Measurements from ENCODE around the gene FUBP3. TPM values are rescaled to one million over a fixed set of nuclear protein-coding genes. Genes with fewer than 3 reads are reported as not detected.

The FUBP3 gene
- total RNA-seq, 1 experiment from 2014 or later: 73.7 TPM

DNA sequence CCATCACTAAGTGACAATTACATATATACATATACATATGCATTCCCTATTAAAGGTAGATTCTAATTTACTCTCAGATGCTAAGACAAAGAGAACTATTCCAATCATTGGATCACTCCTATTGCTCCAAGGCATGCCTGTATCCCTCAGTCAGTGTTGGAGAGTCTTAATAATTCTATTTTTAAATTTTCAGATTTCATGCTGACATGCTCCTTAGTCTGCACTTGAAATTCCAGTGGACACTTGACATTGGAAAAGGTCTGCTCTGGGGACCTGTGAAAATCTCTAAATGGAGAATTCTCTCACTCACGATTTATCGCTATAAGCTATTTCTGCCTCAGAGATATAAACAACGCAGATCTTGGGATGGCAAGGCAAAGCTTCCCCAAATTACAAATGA is 3.9 kb upstream of the FUBP3 start:
- H4K20me1 ChIP-seq (ENCODE audit: insufficient read depth): peaks cover under 1% of the 10 kb centered on the region; the same call in 1 of the 2 replicates
- no peak overlapping the region for H3K9ac ChIP-seq (ENCODE audit: low read length)
- intact Hi-C loops (cut with micrococcal nuclease): no loop called here
- H3K4me3 ChIP-seq (replicated peaks in 1 of 2; ENCODE audit: low read depth in 1 of 2, low read length in 2 of 2): no peak overlapping the region
- TF ChIP-seq EGR1 (IDR thresholded peaks at IDR 0.05; ENCODE audit: low read depth) (no peak), CBX3 (IDR thresholded peaks at IDR 0.05; ENCODE audit: low read depth) (no peak), EZH2phosphoT487 (IDR thresholded peaks at IDR 0.05; ENCODE audit: borderline replicate concordance) (no peak), CEBPB (IDR thresholded peaks at IDR 0.05; ENCODE audit: low read depth) (no peak)
- no peak overlapping the region for H2AFZ ChIP-seq (ENCODE audit: low read depth, low read length, poor library complexity, severe bottlenecking)
- no peaks in the 10 kb centered on the region for H3K27me3 ChIP-seq (ENCODE audit: insufficient read depth, low read length)
- no peak overlapping the region for H3K27ac ChIP-seq (ENCODE audit: low read depth, low read length)
- ChIA-PET POLR2A (no interaction called here), RAD21 (ENCODE audit: low non-redundant PET in 1 of 2, low total read pairs in 2 of 2, uncharacterized antibody in 2 of 2, unreplicated experiment in 2 of 2) (no interaction called here), CTCF (no interaction called here)
- H3K4me1 ChIP-seq (ENCODE audit: control insufficient read depth in 1 of 2, insufficient read depth in 2 of 2, low read length in 2 of 2): peaks cover 12 to 19% of the 10 kb centered on the region in 2 experiments
- peaks cover 15% of the 10 kb centered on the region for H3K79me2 ChIP-seq (ENCODE audit: insufficient read depth, low read length)
- BruUV-seq (replicated peaks): no TSS peak
- no peak for ATAC-seq
- no peak overlapping the region for H3K4me2 ChIP-seq (ENCODE audit: low read length)
- H3K36me3 ChIP-seq (ENCODE audit: control insufficient read depth in 1 of 2, insufficient read depth in 2 of 2, low read length in 2 of 2): no peaks in the 10 kb centered on the region
- no peaks in the 10 kb centered on the region for H3K9me2 ChIP-seq (ENCODE audit: insufficient read depth)
- no peaks in the 10 kb centered on the region for H3K9me3 ChIP-seq (ENCODE audit: control insufficient read depth in 1 of 2, insufficient read depth in 1 of 2, low read depth in 1 of 2, low read length in 2 of 2)
- no peak for DNase-seq (ENCODE audit: low read depth, low spot score)

DNA sequence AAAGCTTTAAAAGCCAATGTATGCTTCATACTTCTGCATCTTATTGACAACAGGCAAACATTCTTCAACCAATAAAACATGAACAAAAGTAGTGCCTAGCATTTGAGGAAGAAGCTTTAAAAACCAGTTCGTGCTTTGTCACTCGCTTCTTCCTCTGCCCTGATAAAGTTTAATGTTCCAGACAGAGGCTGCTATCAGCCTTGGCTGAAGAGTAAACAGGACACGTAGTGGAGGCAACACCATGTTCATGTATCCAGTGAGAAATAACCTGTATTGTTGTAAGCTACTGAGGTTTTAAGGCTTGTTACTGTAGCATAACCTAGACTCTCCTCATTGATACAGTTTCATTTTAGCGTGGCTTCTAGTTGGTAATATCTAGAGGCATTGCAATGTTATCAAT is 3.2 kb upstream of the FUBP3 start:
- no peak for TF ChIP-seq POLR2A (IDR thresholded peaks at IDR 0.05; ENCODE audit: borderline replicate concordance, extremely low read depth, insufficient read depth, insufficient read length)
- TF ChIP-seq CBX3 (IDR thresholded peaks at IDR 0.05; ENCODE audit: low read depth): no peak
- TF ChIP-seq EGR1 (IDR thresholded peaks at IDR 0.05; ENCODE audit: low read depth): no peak
- TF ChIP-seq YY1 (IDR thresholded peaks at IDR 0.05; ENCODE audit: extremely low read depth, insufficient replicate concordance, low read depth, low read length): no peak
- TF ChIP-seq ZNF274 (IDR thresholded peaks at IDR 0.05; ENCODE audit: low read depth, low read length): no peak
- TF ChIP-seq, protein P1, sequence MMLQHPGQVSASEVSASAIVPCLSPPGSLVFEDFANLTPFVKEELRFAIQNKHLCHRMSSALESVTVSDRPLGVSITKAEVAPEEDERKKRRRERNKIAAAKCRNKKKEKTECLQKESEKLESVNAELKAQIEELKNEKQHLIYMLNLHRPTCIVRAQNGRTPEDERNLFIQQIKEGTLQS (IDR thresholded peaks at IDR 0.05): no peak
- TF ChIP-seq RAD21 (IDR thresholded peaks at IDR 0.05; ENCODE audit: low read depth): no peak
- no peak for TF ChIP-seq SIN3A (IDR thresholded peaks at IDR 0.05; ENCODE audit: low read depth)
- TF ChIP-seq, protein P2, sequence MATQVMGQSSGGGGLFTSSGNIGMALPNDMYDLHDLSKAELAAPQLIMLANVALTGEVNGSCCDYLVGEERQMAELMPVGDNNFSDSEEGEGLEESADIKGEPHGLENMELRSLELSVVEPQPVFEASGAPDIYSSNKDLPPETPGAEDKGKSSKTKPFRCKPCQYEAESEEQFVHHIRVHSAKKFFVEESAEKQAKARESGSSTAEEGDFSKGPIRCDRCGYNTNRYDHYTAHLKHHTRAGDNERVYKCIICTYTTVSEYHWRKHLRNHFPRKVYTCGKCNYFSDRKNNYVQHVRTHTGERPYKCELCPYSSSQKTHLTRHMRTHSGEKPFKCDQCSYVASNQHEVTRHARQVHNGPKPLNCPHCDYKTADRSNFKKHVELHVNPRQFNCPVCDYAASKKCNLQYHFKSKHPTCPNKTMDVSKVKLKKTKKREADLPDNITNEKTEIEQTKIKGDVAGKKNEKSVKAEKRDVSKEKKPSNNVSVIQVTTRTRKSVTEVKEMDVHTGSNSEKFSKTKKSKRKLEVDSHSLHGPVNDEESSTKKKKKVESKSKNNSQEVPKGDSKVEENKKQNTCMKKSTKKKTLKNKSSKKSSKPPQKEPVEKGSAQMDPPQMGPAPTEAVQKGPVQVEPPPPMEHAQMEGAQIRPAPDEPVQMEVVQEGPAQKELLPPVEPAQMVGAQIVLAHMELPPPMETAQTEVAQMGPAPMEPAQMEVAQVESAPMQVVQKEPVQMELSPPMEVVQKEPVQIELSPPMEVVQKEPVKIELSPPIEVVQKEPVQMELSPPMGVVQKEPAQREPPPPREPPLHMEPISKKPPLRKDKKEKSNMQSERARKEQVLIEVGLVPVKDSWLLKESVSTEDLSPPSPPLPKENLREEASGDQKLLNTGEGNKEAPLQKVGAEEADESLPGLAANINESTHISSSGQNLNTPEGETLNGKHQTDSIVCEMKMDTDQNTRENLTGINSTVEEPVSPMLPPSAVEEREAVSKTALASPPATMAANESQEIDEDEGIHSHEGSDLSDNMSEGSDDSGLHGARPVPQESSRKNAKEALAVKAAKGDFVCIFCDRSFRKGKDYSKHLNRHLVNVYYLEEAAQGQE (IDR thresholded peaks at IDR 0.05; ENCODE audit: low read depth): no peak
- TF ChIP-seq EZH2phosphoT487 (IDR thresholded peaks at IDR 0.05; ENCODE audit: borderline replicate concordance): no peak
- TF ChIP-seq SRF (IDR thresholded peaks at IDR 0.05; ENCODE audit: low read depth): no peak
- ChIA-PET RAD21 (ENCODE audit: low non-redundant PET in 1 of 2, low total read pairs in 2 of 2, uncharacterized antibody in 2 of 2, unreplicated experiment in 2 of 2) (no interaction called here), CTCF (no interaction called here), POLR2A (no interaction called here)
- no TSS peak for BruUV-seq (replicated peaks)
- Histone ChIP-seq H3K4me3 (replicated peaks in 1 of 2; ENCODE audit: low read depth in 1 of 2, low read length in 2 of 2) (no peak overlapping the region), H4K20me1 (ENCODE audit: insufficient read depth) (peaks cover 7% of the 10 kb centered on the region; the same call in 1 of the 2 replicates), H3K27me3 (ENCODE audit: insufficient read depth, low read length) (no peaks in the 10 kb centered on the region), H3K9me3 (ENCODE audit: control insufficient read depth in 1 of 2, insufficient read depth in 1 of 2, low read depth in 1 of 2, low read length in 2 of 2) (no peaks in the 10 kb centered on the region), H3K4me2 (ENCODE audit: low read length) (no peak overlapping the region), H3K4me1 (ENCODE audit: control insufficient read depth in 1 of 2, insufficient read depth in 2 of 2, low read length in 2 of 2) (peaks cover 10 to 18% of the 10 kb centered on the region in 2 experiments), H2AFZ (ENCODE audit: low read depth, low read length, poor library complexity, severe bottlenecking) (no peak overlapping the region), H3K9me2 (ENCODE audit: insufficient read depth) (no peaks in the 10 kb centered on the region), H3K36me3 (ENCODE audit: control insufficient read depth in 1 of 2, insufficient read depth in 2 of 2, low read length in 2 of 2) (peaks cover 0 to 5% of the 10 kb centered on the region in 2 experiments; a peak in 3 of 4 replicates), H3K79me2 (ENCODE audit: insufficient read depth, low read length) (peaks cover 22% of the 10 kb centered on the region), H3K9ac (ENCODE audit: low read length) (no peak overlapping the region), H3K27ac (ENCODE audit: low read depth, low read length) (no peak overlapping the region)
- no peak for ATAC-seq
- intact Hi-C loops (cut with micrococcal nuclease): no loop called here
- no peak for DNase-seq (ENCODE audit: low read depth, low spot score)

All from HCT116 (cell line).